ENCODE data around the gene IKZF4. TPM values are rescaled to one million over a fixed set of nuclear protein-coding genes. Genes with fewer than 3 reads are reported as not detected.

IKZF4 gene
- total RNA-seq, 1 experiment from 2014 or later = 8.5 TPM

DNA sequence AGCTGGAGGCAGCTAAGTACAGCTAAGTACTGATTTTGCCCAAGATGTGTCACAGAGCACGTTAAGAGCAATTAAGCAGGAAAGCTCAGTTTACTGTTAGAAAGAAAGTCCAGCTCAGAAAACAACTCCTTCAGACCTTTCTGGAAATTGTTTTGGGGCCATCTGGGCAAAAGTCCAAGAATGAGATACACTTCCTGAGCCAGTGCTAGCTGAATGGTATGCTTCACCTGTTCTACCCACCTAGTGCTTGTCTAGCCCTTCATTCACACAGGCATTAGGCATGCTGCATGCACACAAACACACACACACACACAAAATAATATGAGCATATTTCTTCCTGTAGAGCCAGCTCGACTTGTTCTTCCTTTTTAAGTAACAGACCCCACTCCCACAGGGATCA, 6.6 kb upstream of the IKZF4 start:
- no peaks in the 10 kb centered on the region for H3K79me2 ChIP-seq (ENCODE audit: insufficient read depth, low read length)
- no peak overlapping the region for H3K4me3 ChIP-seq (replicated peaks in 1 of 2; ENCODE audit: low read depth in 1 of 2, low read length in 2 of 2)
- POLR2A ChIA-PET = no interaction called here
- no peak overlapping the region for H3K27ac ChIP-seq (ENCODE audit: low read depth, low read length)
- H3K27me3 ChIP-seq (ENCODE audit: insufficient read depth, low read length) = no peaks in the 10 kb centered on the region
- H3K9me2 ChIP-seq (ENCODE audit: insufficient read depth) = no peaks in the 10 kb centered on the region
- CTCF ChIA-PET = interaction anchor here (0.6 kb wide), 1 partner anchor 176 kb away, joined by 3 read pairs; no protein-coding TSS in a partner anchor
- no peak for ATAC-seq
- no peaks in the 10 kb centered on the region for H3K36me3 ChIP-seq (ENCODE audit: control insufficient read depth in 1 of 2, insufficient read depth in 2 of 2, low read length in 2 of 2)
- H3K9ac ChIP-seq (ENCODE audit: low read length) = no peak overlapping the region
- H2AFZ ChIP-seq (ENCODE audit: low read depth, low read length, poor library complexity, severe bottlenecking) = no peak overlapping the region
- TF ChIP-seq, protein P1, sequence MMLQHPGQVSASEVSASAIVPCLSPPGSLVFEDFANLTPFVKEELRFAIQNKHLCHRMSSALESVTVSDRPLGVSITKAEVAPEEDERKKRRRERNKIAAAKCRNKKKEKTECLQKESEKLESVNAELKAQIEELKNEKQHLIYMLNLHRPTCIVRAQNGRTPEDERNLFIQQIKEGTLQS (IDR thresholded peaks at IDR 0.05) = no peak
- no peak for DNase-seq (ENCODE audit: low read depth, low spot score)
- BruUV-seq (replicated peaks) = no TSS peak
- intact Hi-C loops (cut with micrococcal nuclease) = no loop called here
- RAD21 ChIA-PET (ENCODE audit: low non-redundant PET in 1 of 2, low total read pairs in 2 of 2, uncharacterized antibody in 2 of 2, unreplicated experiment in 2 of 2) = no interaction called here
- H3K4me2 ChIP-seq (ENCODE audit: low read length) = no peak overlapping the region
- H4K20me1 ChIP-seq (ENCODE audit: insufficient read depth) = no peaks in the 10 kb centered on the region
- peaks cover 13 to 19% of the 10 kb centered on the region in 2 experiments; a peak in 3 of 4 replicates for H3K4me1 ChIP-seq (ENCODE audit: control insufficient read depth in 1 of 2, insufficient read depth in 2 of 2, low read length in 2 of 2)
- no peaks in the 10 kb centered on the region for H3K9me3 ChIP-seq (ENCODE audit: control insufficient read depth in 1 of 2, insufficient read depth in 1 of 2, low read depth in 1 of 2, low read length in 2 of 2)

- Histone ChIP-seq H3K27me3 (ENCODE audit: insufficient read depth, low read length) (no peaks in the 10 kb centered on the region), H3K9me2 (ENCODE audit: insufficient read depth) (no peaks in the 10 kb centered on the region), H3K27ac (ENCODE audit: low read depth, low read length) (no peak overlapping the region), H3K79me2 (ENCODE audit: insufficient read depth, low read length) (no peaks in the 10 kb centered on the region), H2AFZ (ENCODE audit: low read depth, low read length, poor library complexity, severe bottlenecking) (no peak overlapping the region), H3K9me3 (ENCODE audit: control insufficient read depth in 1 of 2, insufficient read depth in 1 of 2, low read depth in 1 of 2, low read length in 2 of 2) (no peaks in the 10 kb centered on the region), H3K4me2 (ENCODE audit: low read length) (no peak overlapping the region), H3K4me1 (ENCODE audit: control insufficient read depth in 1 of 2, insufficient read depth in 2 of 2, low read length in 2 of 2) (peaks cover 13 to 19% of the 10 kb centered on the region in 2 experiments; a peak in 3 of 4 replicates), H4K20me1 (ENCODE audit: insufficient read depth) (no peaks in the 10 kb centered on the region), H3K36me3 (ENCODE audit: control insufficient read depth in 1 of 2, insufficient read depth in 2 of 2, low read length in 2 of 2) (no peaks in the 10 kb centered on the region), H3K4me3 (replicated peaks in 1 of 2; ENCODE audit: low read depth in 1 of 2, low read length in 2 of 2) (no peak overlapping the region), H3K9ac (ENCODE audit: low read length) (no peak overlapping the region)
- ChIA-PET RAD21 (ENCODE audit: low non-redundant PET in 1 of 2, low total read pairs in 2 of 2, uncharacterized antibody in 2 of 2, unreplicated experiment in 2 of 2) (no interaction called here), CTCF (interaction anchor here (0.8 kb wide), 1 partner anchor 21 kb away, joined by 4 read pairs; no protein-coding TSS in a partner anchor), POLR2A (no interaction called here)
- intact Hi-C loops (cut with micrococcal nuclease) = no loop called here
- TF ChIP-seq CBX3 (IDR thresholded peaks at IDR 0.05; ENCODE audit: low read depth) = no peak
- TF ChIP-seq MAX (IDR thresholded peaks at IDR 0.05) = no peak
- no peak for TF ChIP-seq SRF (IDR thresholded peaks at IDR 0.05; ENCODE audit: low read depth)
- TF ChIP-seq SP1 (IDR thresholded peaks at IDR 0.05; ENCODE audit: low read depth) = no peak
- TF ChIP-seq POLR2A (IDR thresholded peaks at IDR 0.05; ENCODE audit: borderline replicate concordance, extremely low read depth, insufficient read depth, insufficient read length) = no peak
- TF ChIP-seq EZH2 (IDR thresholded peaks at IDR 0.05) = no peak
- TF ChIP-seq ZFX (IDR thresholded peaks at IDR 0.05) = no peak
- TF ChIP-seq, protein P2, sequence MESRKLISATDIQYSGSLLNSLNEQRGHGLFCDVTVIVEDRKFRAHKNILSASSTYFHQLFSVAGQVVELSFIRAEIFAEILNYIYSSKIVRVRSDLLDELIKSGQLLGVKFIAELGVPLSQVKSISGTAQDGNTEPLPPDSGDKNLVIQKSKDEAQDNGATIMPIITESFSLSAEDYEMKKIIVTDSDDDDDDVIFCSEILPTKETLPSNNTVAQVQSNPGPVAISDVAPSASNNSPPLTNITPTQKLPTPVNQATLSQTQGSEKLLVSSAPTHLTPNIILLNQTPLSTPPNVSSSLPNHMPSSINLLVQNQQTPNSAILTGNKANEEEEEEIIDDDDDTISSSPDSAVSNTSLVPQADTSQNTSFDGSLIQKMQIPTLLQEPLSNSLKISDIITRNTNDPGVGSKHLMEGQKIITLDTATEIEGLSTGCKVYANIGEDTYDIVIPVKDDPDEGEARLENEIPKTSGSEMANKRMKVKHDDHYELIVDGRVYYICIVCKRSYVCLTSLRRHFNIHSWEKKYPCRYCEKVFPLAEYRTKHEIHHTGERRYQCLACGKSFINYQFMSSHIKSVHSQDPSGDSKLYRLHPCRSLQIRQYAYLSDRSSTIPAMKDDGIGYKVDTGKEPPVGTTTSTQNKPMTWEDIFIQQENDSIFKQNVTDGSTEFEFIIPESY (IDR thresholded peaks at IDR 0.05; ENCODE audit: extremely low read depth, insufficient replicate concordance, low read length) = no peak
- no peak for TF ChIP-seq SIN3A (IDR thresholded peaks at IDR 0.05; ENCODE audit: low read depth)
- TF ChIP-seq TCF7L2 (IDR thresholded peaks at IDR 0.05; ENCODE audit: borderline replicate concordance, extremely low read depth, insufficient read depth, insufficient read length) = no peak
- TF ChIP-seq RAD21 (IDR thresholded peaks at IDR 0.05; ENCODE audit: low read depth) = no peak
- no peak for TF ChIP-seq POLR2AphosphoS5 (IDR thresholded peaks at IDR 0.05; ENCODE audit: low read depth, low read length)
- no peak for TF ChIP-seq FOSL1 (IDR thresholded peaks at IDR 0.05; ENCODE audit: low read depth)
- no peak for TF ChIP-seq JUND (IDR thresholded peaks at IDR 0.05)
- TF ChIP-seq YY1 (IDR thresholded peaks at IDR 0.05; ENCODE audit: extremely low read depth, insufficient replicate concordance, low read depth, low read length) = no peak
- TF ChIP-seq EZH2phosphoT487 (IDR thresholded peaks at IDR 0.05; ENCODE audit: borderline replicate concordance) = no peak
- DNase-seq (ENCODE audit: low read depth, low spot score) (no peak), ATAC-seq (no peak)
- no TSS peak for BruUV-seq (replicated peaks)
Measured at GRCh38 chr12:56017181-56017580, 3.7 kb upstream of the IKZF4 start.

Measured in HCT116 (cell line).